CD4-positive, alpha-beta T cell treated with Interferon alpha-2 for 1 hour (primary cell): ENCODE measurements around the gene KCNB1.

Experiments
- DNase-seq, 2 donors: peaks; one replicate each; pipeline ENCODE4 v3.0.0-alpha.2; 2020 to 2022

KCNB1 gene

GRCh38 chr20:49466114-49466912, 16.2 kb downstream of the KCNB1 start:
- no peak for DNase-seq

DNA sequence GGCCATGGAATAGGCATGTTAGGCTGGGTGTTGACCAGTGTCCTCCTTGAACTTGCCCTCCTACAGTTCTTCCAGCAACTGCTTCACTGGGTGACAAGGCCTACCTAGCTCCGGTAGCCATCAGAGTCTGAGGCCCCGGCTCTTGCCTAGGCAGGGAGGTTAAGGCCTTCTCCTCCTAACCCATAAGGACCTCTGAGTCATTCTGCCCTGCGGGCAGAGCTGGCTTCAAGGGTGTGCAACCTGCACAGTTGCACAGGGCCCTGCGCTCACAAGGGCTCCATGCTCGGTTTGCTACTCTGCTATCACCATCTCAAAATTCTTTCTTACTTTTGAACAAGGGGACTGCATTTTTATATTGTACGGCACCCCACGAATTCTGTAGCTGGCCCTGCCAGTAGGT, 17.9 kb downstream of the KCNB1 start:
- no peak for DNase-seq

DNA sequence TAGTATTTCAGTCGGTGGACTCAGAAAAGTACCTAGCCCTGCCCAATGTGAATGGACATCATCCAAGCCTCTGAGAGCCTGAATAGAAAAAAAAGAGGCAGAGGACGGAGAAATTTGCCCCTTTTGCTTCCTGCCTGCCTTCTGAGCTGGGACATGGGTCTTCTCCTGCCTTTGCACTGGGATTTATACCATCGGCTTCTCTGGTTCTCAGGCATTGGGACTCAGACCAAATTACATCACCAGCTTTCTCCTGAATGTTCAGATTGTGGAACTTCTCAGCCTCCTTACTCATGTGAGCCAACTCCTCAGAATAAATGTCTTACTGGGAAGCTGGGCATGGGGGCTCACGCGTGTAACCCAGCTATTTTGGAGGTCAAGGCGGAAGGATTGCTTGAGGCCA, 19.8 kb downstream of the KCNB1 start:
- DNase-seq = no peak

- no peak for DNase-seq
Observed at GRCh38 chr20:49461894-49462620, 20.4 kb downstream of the KCNB1 start.

DNA sequence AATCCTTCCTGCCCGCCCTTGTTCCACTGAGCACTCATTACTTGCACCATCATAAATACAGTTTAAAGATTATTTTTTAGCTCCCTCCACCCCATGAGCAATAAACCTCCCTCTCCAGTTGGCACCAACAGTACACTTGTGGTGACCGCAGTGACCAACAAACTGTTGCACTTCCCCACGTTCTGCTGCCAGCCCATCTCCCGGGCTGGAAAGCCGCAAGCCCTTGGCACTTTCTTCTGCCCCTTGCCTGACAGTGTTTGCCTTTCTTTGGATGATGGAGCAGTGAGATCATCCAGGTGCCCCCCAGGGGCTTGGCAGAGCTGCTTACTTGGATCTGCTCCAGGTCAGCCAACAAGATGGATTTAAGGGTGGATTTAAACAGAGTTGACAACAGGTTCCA, 21.6 kb downstream of the KCNB1 start:
- no peak for DNase-seq

GRCh38 chr20:49460131-49460530, 22.3 kb downstream of the KCNB1 start:
- no peak for DNase-seq

GRCh38 chr20:49459684-49460083, 22.8 kb downstream of the KCNB1 start:
- no peak for DNase-seq

- no peak for DNase-seq
Observed at GRCh38 chr20:49457444-49457843, 25.0 kb downstream of the KCNB1 start.

DNA sequence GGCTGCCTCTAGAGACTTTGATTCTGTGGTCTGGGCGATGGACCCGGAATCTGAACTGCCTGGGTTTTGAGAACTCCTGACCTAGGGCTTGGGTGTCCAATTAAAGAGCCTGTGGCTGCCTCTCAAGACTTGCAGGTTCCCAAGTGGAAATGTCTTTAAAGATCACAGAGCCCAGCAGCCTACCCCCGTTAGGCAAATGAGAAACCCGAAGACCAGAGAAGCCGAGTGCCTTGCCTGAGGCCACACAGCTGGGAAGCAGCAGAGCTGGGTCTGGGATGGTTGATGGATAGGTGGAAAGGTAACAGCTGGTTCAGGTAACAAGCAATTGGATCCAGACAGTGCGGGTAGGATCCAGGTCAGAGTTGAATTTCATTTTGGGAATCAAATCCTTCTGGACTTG, 25.8 kb downstream of the KCNB1 start:
- DNase-seq = no peak

- DNase-seq = no peak
Observed at GRCh38 chr20:49455691-49456090, 26.8 kb downstream of the KCNB1 start.

DNA sequence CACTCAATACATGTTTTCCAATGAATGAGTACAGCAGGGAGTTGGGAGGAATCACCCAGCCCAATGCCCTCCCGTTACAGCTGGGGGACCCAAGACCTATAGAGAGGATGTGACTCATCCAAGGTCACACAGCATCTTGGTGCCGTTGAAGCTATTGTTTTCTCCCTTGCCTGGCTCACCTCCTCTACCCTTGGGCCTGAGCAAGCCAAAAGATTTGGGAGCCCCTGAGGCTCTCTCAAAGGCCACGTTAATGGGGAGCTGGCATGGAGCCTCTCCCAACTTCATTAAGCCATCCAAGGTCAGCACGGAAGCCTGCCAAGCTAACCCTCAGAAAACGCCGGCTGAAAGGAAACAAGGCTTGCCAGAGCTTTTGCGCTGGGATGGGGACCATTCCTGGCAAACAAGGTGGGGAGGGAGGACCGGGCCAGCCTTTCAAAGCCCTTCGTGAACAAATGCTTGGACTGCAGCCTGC, 30.4 kb downstream of the KCNB1 start:
- DNase-seq = no peak

- no peak for DNase-seq
Observed at GRCh38 chr20:49450281-49450721, 32.2 kb downstream of the KCNB1 start.

DNA sequence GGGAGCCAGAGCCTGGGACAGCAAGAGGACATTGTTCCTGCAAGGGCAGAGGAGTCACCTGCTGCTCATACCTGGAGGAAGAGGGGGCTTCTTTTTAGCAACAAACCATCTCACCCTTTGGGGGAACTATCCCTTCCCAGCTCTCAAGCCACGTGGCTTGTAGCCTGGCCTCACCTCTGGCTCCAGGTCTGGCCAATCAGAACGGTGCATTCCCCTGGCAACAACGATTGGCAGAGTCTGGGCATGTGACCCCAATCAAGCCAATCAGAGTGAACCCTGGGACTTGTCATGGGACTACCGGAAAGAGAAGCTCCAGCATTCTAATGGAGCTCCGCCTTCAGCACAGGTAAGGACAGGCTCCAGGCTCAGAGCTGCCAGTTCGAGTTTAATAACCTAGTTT, 33.6 kb downstream of the KCNB1 start:
- DNase-seq = no peak

- DNase-seq = no peak
Observed at GRCh38 chr20:49447946-49448809, 34.3 kb downstream of the KCNB1 start.

DNA sequence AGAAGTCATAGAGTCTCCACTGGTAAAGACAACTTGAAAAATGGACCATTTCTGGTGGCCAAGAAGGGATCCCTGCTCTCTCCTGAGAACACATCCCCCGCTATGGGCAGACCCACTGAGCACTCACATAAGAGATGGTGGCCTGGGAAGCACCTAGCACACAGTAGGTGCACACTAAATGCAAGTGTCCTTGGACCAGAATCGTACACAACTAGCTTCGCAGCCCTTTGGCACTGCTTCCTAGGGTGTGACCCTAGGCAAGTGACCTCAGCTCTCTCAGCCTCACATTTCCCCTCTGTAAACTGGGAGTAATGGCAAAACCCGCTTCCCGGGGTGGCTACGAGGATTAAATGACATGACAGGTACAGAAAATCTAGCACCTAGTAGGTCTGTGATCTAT, 35.1 kb downstream of the KCNB1 start:
- DNase-seq = no peak

- no peak for DNase-seq
Observed at GRCh38 chr20:49446808-49447207, 35.7 kb downstream of the KCNB1 start.

DNA sequence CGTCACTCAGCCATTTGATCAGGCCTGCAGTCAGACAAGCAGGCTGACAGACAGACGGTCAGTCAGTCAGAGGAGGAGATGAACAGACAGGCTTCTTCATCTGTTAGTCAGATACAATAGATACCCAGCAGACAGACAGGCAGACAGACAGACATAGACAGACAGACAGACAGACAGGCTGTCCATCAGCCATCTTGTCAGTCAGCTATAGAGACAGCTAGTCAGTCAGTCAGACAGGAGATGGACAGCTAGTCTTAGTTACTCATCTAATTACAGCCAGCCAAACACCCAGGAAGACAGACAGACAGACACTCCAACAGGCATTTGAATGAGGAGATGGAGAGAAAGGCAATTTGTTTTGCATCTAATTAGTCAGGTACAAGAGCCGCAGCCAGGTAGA, 36.4 kb downstream of the KCNB1 start:
- no peak for DNase-seq

DNA sequence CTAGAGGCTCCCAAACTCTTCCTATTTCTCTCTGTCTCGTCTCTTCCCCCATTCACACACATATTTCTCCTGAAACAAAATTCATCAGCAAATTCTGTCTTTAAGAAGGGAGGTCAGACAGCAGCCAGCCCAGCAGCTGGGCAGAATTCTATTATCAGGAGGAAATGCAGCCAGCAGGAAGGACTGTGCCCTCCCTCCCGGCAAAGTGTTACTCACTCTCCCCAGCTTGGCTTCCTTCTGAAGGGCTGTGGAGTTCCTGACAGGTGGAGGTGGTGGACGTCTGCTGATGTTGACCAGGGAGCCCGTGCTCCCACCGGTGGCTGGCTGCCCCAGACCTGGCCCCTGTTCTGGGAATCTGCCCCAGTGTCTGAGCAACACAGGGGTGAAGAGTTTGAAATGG, 37.3 kb downstream of the KCNB1 start:
- no peak for DNase-seq

GRCh38 chr20:49444553-49444990, 37.9 kb downstream of the KCNB1 start:
- DNase-seq = no peak

DNA sequence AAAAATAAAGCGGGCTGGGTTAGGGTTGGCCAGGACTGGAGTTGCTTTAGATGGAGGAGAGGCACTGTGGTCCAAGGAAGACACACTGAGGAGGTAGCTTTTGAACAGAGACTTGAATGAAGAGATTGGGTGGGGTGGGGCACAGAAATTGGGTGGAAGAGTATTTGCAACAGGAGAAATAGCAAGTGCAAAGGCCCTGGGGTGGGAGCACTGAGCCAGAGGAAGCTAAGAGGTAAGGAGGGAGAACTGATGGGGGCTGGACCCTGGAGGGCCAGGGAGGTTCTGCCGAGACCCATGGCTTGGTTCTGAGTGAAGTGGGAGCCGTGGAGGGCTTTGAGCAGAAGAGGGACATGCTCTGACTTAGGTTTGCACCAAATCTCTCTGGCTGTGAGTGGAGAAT, 45.4 kb downstream of the KCNB1 start:
- DNase-seq = no peak

DNA sequence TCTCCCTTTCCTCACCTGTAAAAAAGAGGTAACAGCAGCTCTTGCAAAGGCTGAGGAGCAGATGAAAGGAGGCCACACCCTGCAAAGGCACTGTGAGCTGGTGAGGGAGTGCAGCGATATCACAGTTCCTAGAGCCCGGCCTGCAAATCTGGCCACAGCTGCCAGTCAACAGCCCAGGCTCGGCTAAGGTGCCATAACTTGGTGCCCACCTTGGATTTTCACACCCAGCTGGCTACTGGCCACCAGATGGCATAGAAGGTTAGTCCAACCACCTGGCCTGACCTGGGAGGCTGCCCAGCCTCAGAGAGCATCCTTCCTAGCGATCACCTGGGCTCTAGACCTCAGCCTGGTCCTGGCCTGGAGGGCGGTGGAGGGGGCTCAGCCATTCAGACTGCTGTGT, 46.8 kb downstream of the KCNB1 start:
- DNase-seq = no peak

DNA sequence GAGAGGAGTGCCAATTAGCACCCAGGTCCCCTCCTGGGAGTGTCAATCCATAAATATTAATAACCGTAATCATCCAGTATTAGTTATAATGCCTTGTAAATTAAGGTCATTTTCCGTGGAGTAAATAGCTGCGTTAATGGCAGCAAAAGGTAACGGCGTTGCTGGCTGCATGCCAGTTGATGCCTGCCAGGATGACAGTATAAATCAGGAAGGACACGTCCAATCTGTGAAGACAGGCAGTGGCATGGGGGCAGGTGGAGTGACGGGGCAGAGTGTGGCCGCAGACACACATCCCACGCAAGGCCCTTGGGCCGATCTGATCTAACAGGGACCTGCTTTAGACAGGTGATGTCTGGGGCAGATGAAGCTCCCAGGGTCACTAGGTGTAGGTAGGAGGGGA, 49.1 kb downstream of the KCNB1 start:
- DNase-seq = no peak

DNA sequence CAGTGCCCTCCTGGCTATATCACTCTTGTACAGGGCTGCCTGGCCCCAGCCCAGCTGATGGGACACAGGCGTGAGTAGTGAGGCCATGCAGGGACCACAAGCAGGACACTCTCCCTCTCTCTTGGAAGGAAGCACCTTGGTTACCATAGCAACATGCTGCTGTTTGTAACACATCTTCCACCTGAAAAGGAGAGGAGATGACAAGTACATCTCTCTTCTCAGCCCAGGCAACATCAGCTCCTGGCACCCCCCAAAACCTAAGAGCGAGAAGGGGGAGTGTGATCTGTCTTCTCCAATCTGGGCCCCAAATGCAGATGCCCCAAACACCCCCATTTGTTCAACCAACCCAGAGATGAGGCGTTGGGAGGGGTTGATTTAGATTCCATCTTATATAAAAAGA, 49.9 kb downstream of the KCNB1 start:
- DNase-seq = no peak
